Measurements from ENCODE around the gene TGFB2.
"Not testable (repeated sequence)": the region's sequence is repeated elsewhere in the genome, so short reads cannot be mapped to it uniquely, and the experiment has no call there.

Gene TGFB2

DNA sequence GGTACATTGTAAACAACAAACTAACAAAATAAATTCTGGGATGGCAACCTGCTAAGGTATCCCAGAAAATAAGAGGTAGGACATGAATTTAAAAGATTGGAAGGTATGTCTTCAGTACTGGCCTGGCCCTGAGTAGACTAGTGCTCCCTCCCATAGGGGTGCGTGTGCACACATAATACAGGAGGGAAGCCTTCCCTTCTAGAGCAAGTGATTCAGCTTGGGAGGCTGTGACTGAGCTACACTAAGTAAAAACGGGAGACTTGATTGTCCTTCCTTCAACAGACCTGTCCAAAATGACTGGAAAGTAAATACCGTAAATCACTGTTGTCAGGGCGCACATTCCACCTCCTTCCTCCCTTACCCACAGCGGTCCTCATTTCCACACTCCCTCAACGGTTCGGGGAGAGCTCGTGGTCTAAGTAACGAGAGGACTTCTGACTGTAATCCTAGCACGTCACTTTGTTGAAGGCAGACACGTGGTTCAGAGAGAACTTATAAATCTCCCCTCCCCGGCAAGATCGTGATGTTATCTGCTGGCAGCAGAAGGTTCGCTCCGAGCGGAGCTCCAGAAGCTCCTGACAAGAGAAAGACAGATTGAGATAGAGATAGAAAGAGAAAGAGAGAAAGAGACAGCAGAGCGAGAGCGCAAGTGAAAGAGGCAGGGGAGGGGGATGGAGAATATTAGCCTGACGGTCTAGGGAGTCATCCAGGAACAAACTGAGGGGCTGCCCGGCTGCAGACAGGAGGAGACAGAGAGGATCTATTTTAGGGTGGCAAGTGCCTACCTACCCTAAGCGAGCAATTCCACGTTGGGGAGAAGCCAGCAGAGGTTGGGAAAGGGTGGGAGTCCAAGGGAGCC lies at the start of gene TGFB2:
Gene TGFB2 (plus strand): TSS at position 523 of the 859 bp plus-strand sequence. CDS start 1,366 bp downstream, outside the sequence.
- peak; percentile 65 for DNase-seq

DNA sequence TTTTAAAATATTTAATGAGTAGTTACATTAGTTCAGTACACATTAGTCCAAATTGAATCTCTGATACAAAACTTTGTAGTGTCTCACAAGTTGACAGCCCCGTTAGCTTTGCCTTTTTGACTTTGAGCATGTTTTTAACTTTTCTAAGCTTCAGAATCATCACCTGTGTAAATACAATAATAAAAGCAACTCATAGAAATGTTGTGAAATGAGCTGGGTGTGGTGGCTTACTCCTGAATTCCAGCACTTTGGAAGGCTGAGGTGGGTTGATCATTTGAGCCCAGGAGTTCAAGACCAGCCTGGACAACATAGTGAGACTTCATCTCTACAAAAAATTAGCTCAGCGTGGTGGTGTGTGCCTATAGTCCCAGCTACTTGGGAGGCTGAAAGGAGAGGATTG lies 49.0 kb upstream of the TGFB2 start:
- DNase-seq, result no peak

DNA sequence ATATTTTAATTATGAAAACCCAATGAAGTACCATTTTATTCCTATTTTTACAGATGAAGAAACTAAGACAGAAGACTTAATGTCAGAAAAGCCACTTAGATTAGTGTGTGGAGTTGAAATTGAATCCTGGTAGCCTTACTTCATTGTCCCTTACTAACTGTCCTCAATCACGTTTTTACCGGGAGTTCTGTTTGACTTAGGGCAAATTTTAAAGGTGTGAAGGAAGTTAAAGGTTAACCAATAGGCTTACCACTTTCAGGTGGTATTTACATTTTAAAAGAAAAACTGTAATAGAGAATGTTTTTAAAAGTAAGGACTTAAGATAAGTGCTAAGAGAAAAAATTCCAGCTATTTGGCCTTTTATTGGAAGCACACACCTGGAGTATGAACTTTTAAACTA lies 47.7 kb upstream of the TGFB2 start:
- DNase-seq, result no peak

DNA sequence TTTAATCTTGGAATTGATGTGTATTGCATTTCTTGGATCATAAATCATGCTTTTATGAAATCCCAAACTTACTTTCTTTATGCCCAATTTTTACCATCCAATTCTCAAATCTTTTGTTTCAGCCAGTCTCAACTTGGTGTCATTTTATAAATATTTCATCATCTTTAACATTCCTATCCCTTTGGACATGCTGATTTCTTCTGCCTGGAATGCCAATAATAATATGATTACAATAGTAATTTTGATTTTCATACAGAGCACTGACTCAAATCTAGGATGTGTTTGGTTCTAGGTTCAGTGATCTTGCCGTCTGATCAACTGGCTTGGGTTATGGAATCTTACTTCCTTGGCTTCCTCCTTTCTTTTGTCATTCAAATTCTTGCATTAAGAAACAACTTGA lies 47.3 kb upstream of the TGFB2 start:
- no peak for DNase-seq

DNA sequence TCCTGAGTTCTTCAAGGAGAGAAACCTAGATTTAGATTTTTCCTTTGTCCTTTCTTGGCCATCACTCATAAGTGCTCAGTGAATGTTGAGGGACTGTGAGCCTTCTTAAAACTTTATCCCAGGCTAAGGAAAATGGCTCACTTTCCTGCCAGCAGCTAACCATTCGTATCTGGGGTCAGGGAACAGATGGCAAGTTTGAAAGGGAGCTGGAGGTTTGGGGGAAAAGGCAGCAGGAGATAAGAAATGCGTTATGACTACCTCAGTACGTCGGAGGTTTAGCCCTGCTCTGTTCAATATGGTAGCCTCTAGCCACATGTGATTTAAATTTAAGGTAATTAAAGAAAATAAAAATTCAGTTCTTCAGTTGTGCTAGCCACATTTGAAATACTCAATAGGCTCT lies 46.7 kb upstream of the TGFB2 start:
- DNase-seq, result no peak

DNA sequence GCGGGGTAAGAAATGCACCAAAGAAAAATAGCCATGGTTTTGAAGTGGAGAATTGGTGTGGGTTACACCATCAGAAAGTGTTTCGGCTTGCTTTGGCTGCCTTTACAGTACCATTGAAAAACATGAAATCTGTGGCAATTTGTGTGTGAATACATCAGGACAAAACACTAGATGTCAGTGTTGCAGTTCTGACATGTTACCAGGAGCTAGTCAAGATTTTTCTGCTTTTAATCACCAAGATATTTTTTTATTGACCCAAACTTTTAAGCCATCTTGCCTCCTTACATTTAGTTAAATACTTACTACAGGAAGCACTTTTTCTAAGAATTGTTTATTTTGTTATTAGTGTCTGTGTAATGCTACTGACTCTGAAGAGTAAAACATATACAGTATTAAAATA lies 45.7 kb upstream of the TGFB2 start:
- DNase-seq, result no peak

DNA sequence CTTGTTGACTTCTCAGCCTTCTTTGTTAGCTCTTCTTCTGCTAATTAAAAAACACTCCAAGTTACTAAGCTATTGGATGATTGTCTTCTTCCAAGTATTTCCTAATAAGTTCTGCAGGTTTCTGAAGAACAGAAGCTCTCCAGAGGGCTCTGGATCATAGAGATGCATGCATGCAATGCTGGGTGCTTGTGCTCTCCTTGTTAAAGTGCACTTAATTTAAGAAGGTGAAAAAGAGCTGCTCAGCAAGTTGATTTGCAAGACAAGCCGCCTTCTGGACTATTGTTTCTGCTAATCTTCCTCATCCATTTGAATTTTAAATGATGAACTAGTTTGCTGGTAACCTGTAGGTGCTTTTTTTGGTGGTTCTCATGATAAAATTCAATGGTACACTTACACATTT lies 43.9 kb upstream of the TGFB2 start:
- no peak for DNase-seq

DNA sequence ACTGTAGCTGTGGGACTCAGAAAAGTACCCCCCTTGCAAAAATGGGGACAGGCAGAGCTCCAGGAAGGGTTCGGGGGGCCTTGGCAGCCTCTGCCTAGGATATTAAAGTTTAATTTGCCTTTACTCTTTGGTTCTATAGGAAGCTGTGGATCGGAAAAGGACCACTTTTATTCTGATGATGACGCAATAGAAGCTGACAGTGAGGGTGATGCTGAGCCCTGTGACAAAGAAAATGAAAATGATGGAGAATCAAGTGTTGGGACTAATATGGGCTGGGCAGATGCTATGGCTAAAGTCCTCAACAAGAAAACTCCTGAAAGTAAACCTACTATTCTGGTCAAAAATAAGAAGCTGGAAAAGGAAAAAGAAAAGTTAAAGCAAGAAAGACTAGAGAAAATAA lies 43.0 kb upstream of the TGFB2 start:
- DNase-seq, result no peak

DNA sequence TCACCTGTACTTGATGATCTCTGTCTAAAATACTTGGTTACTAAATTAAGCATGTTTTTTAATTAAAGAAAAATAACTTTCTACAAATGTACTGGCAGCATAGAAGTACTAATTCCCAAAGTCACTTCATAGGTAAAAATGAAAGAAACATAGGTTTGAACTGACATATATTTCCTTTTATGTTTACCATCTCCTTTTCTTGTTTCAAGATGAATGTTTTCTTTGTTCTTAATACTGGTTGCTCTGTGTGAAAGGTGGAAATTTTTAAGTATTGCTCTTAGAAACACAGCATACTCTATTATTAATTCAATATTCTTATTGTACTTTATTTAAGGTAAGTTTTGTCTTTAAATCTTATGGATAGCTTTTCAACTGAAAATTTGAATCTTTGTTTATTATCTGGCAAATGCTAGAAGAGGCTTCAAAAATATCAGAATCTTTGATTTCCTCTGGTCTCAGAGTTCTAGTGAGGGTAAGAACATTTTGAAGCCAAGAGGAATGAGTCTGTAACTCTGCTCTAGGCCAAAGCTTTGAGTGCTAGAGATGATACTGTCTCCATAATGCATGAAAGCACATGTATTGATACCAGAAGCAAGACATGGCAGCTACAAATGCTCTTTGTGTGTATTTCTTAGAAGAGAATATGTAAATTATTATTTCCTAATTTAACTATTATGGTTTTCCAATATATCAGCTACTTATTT lies 41.8 kb upstream of the TGFB2 start:
- DNase-seq, result no peak

DNA sequence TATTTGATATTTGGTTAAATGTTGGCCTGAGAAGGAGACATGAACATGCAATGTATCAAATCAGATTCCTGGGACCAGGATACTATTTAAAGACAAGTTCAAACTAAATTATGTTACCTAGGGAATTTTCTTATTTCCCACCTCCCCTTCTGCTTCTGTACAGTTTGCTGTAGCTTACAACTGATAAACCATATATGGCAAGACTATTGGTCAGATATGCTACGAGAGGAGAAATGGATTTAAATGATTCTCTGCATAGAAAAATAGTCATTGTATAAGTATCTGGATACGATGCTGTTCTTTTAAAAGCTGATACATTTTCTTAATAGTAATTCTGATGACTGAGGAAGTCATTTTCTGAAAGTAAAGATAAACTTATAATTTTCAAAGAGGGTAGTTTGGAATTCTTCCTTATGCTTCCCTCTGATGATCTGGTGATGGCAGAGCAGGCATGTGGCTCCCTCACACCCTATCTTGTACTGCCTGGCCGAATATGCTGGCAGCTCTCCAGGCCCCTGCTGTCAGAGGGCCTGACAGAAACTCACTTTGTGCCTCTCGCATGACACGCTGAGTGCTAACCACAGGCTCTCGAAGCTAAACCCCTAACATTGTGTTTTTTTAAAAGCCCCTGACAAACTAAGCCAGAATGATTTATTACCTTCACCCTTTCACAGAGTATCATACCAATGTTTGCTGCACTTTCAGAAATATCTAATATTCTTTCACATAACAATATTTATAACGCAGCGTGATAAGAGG lies 40.7 kb upstream of the TGFB2 start:
- DNase-seq, result peak; percentile 73

DNA sequence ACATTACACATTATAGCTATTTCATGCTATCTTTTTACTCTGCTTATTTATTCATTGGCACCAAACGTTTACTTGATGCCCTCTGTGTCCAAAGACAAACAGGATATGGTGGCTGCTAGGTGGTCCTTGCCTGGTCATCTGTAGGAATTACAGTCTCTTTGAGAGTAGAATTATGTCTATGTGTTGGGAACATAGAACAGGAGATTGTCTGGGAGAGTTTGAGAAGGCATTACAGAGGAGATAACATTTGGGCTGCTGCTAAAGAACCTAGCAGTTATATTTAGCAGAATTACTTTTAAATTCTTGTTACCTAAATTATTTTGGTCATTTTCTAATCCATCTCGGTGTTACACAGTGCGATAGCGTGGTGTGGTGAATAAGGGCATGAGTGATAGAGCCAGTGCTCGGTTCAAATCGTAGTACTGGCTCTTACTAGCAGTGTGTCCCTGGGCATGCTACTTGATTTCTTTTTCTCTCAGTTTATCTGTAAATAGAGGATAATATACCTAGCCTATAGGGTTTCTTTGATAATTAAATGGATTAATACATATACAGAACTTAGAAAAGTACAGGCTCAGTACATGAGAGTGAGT lies 39.6 kb upstream of the TGFB2 start:
- DNase-seq, result no peak

DNA sequence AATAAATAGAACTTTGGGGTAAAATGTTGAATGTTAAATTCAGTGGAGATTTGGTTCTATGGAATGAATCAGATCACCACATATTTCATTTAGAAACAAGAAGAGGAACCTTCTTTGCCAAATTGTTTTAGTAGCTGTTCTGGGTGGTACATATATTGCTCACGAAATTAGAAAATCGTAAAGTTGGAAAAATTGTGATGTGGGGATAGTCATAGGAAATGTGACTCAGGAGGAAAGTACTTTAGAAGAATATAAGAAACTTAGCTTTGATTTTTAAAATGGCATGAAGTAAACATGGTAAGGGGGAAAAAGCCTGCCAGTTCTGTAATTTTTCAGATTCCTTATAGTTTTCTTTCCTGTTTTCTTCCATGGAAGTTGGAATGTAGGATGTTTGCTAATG lies 32.6 kb upstream of the TGFB2 start:
- DNase-seq, result no peak

DNA sequence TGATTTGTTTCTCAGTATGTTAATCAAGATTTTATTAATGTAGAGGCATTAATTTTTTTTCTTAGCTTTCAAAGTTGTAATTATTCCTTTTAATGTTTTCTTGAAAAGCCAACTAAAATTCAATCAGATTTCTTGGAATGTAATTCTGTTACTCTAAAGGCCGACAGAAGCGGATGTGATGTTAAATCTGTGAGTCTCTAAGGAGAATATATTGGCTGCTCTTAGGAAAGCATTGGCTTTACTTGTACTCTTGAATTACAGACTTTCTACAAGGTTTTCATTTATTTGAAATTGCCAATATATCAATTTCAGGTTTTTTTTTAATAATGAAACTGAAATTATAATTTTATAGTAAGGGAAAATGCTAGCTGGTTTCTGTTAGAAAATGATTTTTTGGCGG lies 30.8 kb upstream of the TGFB2 start:
- DNase-seq, result no peak

DNA sequence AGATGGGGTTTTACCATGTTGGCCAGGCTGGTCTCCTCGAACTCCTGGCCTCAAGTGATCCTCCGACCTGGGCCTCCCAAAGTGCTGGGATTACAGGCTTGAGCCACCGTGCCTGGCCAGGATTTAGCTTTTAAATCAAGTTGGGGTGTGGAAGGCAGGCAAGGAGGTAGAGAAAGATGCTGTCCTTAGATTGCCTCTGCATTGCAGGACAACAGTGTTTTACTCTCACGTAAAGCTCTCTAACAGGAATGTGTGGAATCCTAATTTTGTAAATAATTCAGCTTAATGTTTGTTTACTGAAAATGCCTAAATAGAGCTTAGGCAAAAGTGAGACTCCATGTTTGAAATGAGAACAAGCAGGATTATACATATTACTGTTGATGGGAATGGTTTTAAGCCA lies 29.5 kb upstream of the TGFB2 start:
- DNase-seq, result no peak

DNA sequence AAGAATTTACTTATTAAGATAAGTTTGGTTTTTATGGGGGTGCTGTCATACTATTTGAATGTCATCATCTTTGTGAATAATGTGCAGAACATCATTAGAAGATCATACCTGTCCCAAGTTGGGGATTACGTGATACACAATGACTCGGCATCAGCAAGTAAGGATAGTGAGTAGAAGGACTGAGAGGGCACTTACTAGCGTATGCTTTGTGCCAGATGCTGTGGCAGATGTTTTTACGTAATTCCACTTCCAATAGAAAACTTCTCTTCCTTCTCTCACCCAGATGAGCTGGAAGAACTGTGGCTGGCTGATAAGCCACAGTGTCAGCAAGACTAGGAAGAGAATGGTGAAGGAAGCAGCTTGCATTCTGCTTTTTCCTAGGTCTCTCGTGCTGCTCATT lies 28.1 kb upstream of the TGFB2 start:
- DNase-seq, result no peak

DNA sequence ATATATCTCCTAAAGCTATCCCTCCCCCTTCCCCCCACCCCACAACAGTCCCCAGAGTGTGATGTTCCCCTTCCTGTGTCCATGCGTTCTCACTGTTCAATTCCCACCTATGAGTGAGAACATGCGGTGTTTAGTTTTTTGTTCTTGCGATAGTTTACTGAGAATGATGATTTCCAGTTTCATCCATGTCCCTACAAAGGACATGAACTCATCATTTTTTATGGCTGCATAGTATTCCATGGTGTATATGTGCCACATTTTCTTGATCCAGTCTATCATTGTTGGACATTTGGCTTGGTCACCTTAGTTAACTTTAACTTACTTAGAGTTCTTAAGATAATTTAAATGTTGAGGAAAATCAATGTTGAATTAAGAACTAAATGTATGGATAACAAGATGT lies 25.0 kb upstream of the TGFB2 start:
- DNase-seq, result not testable (repeated sequence)

DNA sequence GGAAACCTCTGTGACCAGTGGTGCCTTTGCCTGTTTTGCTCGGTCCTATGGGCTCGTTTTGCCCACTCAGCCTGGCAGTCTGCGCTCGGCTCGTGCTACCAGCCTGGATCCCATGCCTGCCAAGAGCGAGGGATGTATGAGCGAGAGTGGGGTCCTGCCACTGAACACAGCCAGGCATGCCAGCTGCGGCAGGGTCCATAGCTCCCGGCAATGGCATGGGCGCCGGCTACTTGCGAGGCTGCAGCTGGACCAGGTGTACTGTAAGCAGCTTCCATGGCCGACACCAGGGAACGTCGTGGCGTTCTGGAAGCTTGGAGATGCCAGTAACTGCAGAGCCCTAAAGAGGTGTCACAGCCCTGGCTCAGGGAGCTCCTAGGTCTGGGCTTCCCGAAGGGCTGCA lies 22.4 kb upstream of the TGFB2 start:
- no peak for DNase-seq

DNA sequence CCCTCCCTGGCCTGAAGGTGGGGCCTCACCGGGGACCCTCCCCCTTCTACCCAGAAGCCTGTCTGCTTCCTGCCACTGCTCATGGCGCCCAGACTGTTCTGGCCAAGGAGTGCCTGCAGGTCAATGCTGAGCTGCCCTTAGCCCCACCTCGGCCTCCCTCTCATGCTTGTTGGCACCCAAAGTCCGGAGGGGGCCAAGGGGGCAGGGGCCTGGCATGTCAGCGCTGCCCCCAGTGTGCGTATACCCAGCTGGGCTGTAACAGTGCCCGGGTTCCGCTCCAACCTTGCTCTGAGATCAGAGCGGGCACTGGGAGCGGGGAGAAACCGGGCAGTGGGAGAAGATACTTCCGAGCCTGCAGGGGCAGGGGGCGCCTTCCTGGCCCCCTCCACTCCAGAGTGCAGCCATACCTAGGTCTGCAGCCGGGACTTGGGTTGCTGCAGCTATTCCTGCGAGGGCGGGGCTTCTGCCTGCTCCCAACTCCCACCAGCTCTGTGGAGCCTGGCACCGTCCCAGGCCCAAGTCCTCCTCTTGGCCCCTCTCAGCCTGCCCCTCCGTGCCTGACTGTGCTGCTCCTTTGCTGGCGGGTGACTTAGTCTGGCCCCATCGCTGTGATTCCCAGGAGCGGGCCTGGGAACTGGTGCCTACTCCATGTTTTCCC lies 21.4 kb upstream of the TGFB2 start:
- no peak for DNase-seq

DNA sequence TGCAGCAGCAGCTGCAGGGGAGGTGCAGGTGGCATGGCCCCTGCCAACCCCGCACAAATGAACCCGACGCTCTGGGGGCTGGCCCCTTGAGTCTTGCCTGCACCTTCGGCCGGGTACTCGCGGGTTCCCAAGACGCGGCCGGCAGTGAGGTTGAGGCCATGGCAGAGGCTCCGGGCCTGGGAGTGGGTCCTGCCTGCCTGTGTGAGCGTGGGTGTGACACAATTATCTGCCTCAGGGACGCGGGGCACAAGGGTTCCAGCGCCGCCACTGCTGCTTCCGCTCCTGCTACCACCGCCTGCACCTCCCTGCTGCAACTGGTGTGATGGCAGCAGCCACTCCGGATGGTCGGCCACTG lies 20.9 kb upstream of the TGFB2 start:
- DNase-seq, result no peak

DNA sequence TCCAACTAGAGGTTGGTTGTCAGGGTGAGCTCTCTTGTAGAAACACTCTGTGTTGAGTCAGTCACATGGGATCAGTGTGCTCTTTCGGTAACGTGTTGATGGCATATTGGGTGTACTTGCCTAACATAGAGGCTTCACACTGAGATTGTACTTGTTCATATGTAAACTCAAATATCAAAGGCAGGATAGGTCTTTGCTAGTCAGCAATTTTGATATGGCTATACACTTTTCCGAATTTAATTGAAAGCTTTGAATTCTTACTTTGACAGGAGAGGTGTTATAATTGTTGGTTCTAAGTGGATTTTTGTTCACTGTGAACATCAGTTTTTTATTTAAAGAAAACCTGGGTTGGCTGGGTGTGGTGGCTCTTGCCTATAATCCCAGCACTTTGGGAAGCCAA lies 16.4 kb upstream of the TGFB2 start:
- DNase-seq, result no peak

DNA sequence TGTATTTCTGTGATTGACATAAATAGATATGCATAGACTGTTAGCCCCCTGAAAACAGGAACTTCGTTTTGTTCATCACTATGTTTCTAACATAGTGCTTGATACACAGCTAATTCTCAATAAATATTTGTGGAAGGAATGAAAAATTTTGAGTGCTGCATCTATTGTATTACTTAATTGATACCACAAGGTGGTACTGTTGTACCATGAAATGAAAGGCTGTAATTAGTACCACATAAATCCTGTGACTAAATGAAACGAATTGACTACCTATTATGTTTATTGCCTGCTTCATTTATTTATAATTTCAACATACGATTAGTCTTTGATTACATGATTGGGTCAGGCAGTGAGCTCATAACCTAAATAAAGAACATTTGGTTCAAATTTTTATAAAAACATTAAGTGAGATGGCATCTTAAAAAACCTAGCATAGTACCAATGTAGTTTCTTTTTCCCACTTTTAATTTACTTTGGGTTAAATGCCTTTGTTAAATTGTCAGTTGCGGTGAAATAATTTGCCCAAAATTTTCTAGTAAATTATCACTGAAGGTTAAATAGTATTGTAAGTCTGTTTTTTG lies 15.0 kb upstream of the TGFB2 start:
- peak; percentile 19 for DNase-seq

DNA sequence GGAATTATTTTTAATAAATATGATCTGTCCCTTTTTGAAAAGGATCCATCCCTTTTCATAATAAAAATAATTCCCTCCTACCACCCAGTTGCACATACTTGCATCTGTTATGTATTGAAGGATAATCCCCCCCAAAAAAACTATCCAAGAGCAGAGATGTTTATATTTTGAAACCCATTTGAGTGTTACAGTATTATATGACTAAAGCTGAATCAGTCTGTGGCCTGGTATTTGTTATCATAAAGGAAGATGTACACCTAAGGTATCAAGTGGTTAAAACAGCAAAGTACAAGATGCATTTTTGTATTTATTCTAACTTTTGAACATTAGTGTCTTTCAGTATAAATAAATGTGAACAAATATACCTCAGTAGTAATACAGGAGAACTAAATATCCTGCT lies 12.7 kb upstream of the TGFB2 start:
- no peak for DNase-seq

DNA sequence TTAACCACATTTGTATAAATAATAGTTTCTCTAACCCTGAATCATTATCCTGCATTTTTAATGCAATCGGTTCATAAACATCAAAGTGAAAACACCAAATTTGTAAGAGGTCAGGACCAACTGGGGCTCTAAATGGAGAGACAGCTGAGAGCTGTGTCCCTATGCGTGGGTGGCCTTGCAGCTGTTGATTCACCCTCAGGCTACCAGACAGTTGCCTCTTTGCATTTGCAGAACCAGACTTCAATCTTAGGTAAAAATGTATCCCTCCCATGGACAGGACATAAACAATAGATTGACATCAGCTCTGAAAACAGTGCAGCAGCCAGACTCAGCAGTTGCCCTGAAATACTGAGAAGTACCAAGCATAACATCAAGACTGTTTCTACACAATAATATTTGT lies 8.8 kb upstream of the TGFB2 start:
- no peak for DNase-seq

Measured in NCI-H1092 (cell line).